ENCODE data around the gene EID1.
"Not testable (repeated sequence)": the region's sequence is repeated elsewhere in the genome, so short reads cannot be mapped to it uniquely, and the experiment has no call there.

Gene EID1

DNA sequence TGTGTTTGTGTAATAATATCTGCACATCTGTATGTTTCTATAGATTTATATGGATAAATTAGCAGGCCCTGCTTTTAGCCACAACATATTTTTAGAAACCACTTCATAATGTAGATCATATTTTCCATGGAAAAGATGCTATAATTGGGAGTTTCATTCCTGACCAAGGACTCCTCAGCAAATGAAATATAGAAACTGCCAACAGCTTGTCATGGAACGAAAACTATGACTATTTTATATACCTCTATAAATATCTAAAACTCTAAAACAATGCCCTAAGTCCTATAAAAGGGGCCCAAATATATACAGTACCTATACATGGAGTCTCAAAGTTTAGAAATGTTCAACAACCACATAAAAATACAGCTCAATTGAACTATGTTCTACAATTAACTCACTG, 27.9 kb downstream of the EID1 start:
- no peak for DNase-seq (ENCODE audit: extremely low read depth in 1 of 2, low read depth in 1 of 2)

DNA sequence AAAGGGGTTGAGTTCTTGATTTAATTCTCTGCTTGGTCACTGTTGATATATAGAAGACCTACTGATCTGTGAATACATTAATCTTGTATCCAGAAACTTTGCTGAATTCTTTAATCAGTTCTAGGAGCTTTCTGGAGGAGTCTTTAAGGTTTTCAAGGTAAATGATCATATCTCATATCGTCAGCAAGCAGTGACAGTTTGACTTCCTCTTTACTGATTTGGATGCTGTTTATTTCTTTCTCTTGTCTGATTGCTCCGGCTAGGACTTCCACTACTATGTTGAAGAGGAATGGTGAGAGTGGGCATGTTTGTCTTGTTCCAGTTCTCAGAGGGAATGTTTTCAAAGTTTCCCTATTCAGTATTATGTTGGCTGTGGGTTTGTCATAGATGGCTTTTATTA, 31.4 kb downstream of the EID1 start:
- not testable (repeated sequence) for DNase-seq (ENCODE audit: extremely low read depth in 1 of 2, low read depth in 1 of 2)

DNA sequence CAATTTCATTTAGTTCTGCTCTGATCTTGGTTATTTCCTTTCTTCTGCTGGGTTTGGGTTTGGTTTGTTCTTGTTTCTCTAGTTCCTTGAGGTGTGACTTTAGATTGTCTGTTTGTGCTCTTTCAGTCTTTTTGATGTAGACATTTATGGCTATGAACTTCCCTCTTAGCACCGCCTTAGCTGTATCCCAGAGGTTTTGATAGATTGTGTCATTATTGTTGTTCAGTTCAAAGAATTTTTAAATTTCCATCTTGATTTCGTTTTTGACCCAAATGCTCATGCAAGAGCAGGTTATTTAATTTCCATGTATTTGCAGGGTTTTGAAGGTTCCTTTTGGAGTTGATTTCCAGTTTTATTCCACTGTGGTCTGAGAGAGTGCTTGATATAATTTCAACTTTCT, 32.6 kb downstream of the EID1 start:
- not testable (repeated sequence) for DNase-seq (ENCODE audit: extremely low read depth in 1 of 2, low read depth in 1 of 2)

DNA sequence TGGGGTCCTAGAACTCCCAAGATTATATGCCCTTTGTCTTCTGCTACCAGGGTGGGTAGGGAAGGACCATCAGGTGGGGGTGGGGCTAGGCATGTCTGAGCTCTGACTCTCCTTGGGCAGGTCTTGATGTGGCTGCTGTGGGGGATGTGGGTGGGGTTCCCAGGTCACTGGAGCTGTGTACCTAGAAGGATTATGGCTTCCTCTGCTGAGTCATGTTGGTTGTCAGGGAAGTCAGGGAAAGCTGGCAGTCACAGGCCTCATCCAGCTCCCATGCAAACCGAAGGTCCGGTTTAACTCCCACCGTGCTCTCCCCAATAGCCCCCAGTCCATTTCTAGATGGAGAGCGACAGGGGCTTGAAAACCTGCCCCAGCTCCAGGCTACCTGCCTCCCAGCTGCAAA, 35.2 kb downstream of the EID1 start:
- DNase-seq (ENCODE audit: extremely low read depth in 1 of 2, low read depth in 1 of 2) = no peak

DNA sequence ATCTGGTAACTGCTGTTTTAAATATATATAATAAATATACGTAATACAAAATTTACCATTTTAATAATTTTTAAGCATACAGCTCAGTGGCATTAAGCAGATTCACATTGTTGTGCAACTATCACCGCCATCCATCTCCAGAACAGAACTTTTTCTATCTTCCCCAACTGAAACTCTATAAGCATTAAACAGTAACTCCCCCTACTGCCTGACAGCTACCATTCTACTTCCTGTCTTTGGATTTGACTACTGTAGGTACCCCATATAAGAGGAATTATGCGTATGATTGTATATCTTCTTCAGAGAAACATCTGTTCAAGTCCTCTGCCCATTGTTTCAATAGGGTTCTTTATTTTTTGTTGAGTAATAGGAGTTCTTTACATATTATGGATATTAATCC, 36.8 kb downstream of the EID1 start:
- DNase-seq (ENCODE audit: extremely low read depth in 1 of 2, low read depth in 1 of 2) = no peak

DNA sequence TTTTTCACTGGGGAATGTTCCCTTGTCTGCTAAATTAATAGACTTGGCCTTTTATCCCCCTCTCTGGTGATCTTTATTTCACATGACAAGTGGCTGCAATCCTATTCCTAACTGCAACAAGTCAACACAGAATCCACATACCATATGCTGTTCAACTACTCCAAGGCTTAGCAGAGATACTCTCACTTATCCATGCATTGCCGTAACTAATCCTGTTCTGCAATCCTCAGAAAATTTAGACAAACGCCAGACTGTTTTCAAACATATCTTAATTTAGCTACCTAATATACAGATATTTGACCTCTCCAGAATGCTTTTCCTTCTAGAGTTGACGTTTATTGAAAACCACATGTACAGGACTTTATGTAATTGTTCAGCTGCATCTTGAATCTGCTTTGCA, 37.9 kb downstream of the EID1 start:
- no peak for DNase-seq (ENCODE audit: extremely low read depth in 1 of 2, low read depth in 1 of 2)

DNA sequence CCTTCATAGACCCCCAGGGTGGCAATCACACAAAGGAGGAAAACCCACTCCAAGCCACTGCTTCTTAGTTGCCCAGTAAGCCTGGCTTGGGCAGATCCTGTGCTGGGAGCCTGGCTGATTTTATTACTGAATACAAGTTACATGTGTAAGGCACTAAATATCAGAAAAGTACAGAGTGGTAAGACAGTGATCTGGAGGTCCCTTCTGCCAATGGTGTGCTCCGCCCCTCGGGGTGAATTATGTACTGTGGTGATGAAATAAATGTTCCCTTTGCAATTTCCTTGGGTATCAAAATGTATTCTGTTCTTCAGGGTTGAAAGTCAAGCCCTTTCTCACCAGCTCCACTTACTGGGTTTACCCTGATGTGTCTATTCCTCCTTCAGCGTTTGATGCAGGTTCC, 38.8 kb downstream of the EID1 start:
- no peak for DNase-seq (ENCODE audit: extremely low read depth in 1 of 2, low read depth in 1 of 2)

DNA sequence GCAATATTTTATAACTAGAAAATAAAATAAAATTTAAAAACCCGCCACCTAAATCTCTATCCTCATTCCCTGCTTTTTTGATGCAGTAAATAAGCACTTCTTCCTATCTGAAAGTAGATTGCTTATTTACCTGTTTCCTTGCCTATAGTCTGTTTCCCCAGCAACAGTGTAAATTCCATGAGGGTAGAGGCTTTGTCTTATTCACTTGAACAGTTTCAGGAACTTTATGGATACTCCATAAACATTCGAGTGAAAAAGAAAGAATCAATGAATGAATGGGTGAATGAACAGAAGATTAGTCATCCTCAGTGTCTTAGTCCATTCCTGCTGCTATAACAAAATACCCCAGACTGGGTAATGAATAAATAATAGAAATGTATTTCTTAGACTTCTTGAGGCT, 44.1 kb downstream of the EID1 start:
- DNase-seq (ENCODE audit: extremely low read depth in 1 of 2, low read depth in 1 of 2) = no peak

DNA sequence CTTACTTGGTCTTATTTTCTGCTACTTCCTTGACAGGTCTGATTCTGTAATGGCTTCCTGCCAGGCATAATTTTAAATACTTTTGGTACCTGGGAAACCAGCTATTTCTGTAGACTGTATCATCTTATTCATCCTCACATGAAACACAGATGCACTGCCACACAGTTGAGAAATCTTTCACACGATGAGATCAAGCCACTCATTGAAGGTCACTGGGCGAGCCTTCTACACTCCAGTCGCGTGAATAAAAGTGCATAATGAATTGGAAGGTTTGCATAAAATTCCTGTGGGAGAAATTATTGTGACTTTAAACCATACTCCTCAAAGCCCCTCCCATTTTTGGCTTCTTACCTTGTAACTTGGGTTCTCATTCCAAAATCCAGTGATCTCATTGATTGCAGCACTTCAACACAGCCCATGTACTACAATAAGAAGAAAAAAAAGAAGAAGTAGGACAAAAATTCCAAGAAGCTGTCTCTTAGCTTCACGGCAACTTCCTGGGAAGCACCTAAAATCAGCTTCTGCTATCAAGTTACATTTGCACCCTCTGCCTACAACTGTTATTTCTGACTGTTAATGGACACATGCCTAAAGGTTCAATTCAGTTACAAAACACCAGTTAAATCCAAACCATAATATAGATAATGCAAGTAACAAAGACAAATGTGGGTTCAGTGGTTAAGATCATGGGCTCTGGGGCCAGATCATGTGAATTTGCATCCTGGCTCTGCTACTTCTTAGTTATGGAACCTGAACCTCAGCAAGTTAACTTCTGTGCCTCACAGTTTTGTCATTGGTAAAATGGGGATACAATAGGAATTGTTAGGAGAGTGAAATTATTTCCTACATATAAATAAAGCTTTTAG, 46.8 kb downstream of the EID1 start:
- no peak for DNase-seq (ENCODE audit: extremely low read depth in 1 of 2, low read depth in 1 of 2)

DNA sequence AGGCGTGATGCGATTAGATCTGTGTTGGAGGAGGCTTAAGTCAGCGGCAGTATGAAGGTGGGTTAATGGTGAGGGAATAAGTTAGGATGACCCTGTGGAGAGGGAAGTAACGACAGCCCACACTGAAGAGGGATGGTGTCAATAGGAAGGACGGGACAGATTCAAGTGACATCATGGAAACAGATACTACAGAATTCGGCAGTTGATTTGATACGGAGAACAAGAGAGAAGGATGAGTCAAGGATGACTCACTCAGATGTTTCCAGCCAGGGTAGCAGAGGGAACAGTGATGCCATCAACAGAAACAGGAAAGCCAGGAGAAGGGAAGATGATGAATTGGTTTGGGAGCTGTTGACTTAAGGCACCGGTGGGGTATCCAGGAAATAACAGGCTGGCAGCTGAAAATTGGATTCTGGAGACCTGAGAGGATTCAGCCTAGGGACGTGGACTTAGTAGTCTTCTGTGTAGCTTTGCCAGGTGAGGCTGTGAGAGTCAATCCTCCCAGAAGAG, 47.8 kb downstream of the EID1 start:
- DNase-seq (ENCODE audit: extremely low read depth in 1 of 2, low read depth in 1 of 2) = no peak

DNA sequence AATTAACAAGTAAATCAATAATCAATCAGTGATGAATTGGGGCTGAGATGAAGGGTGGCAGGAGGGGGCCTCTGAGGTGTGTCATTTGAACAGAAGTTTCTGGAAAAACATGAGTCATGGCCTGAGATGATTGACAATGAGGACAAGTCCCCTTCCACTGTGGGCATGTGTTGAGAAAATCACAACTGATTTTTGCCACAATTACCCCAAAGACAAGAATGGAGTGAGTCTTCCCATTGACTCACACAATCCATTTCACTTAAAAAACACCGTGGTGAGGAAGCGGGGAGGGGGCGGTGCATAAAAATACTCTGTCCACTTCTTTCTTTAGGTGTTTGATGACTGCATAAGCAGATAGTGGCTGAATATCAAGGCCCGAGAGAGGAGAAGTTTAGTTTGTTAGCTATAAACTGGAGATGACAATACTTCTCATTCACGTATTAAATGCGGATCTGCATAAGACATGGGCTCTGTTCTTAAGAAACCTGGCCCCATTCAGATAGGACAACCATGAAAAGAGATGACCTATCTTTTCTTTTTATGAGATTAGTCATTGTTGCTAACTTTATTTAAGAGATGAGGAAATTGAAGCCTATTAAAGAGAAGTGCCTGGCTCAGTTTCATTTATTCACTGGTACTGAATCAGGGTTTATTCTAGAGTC, 51.1 kb downstream of the EID1 start:
- no peak for DNase-seq (ENCODE audit: extremely low read depth in 1 of 2, low read depth in 1 of 2)

DNA sequence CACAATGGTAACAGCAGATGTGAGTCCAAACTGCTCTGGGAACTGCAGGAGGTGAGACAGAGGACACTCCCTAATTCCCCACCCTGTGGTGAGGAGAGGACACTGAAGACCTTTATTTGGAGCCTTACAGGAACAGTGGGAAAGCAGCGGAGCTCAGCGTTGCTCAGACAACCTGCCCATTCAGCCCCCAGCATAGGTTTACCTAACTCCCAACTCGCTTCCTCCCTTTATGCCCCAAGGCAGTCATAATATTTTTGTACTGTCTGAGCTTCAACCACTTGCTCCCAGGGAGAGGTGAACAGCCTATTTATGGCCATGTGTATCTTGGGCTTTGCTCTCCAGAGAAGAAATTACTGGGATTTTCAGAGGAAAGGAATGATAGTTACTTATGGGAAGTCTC, 51.7 kb downstream of the EID1 start:
- no peak for DNase-seq (ENCODE audit: extremely low read depth in 1 of 2, low read depth in 1 of 2)
